GM19043 (cell line): ENCODE data around the gene GLCCI1.
"Not testable (repeated sequence)": the region's sequence is repeated elsewhere in the genome, so short reads cannot be mapped to it uniquely, and the experiment has no call there.

Experiments used
- ATAC-seq: cut with Tn5 transposase; IDR thresholded peaks from one replicate; pipeline ENCODE4 v1.9.1; 2021; ENCODE audit warnings: low read depth; ENCODE audit not compliant: unreplicated experiment

The GLCCI1 gene

GRCh38 chr7:8085420-8085819, 116.8 kb downstream of the GLCCI1 start:
- no peak for ATAC-seq

- no peak for ATAC-seq
Observed at GRCh38 chr7:8086239-8086638, 117.6 kb downstream of the GLCCI1 start.

GRCh38 chr7:8089036-8089780, 120.6 kb downstream of the GLCCI1 start:
- no peak for ATAC-seq

DNA sequence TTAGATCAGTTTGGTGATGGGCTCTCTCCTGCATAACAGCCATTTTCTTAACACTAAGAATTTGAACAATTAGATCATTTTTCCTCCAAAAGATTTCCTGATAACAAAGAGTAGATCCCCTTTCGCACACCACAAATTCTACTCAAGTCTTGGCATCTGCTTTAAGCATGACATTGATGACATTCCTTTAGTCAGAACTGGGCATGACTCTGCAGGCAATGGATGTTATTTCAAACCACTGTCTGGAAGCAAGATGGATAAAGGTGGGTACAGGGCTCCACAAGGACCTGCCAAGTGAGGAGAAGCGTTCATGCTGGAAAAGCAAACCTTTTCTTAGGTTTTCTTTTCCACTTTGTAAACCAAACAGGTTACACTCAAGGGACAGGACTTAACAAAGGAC, 123.5 kb downstream of the GLCCI1 start:
- ATAC-seq = no peak

GRCh38 chr7:8094164-8095140, 125.9 kb downstream of the GLCCI1 start:
- no peak for ATAC-seq

- ATAC-seq = not testable (repeated sequence)
Observed at GRCh38 chr7:8101292-8101691, 132.7 kb downstream of the GLCCI1 start.

GRCh38 chr7:8103282-8103681, 134.7 kb downstream of the GLCCI1 start:
- no peak for ATAC-seq

- no peak for ATAC-seq
Observed at GRCh38 chr7:8105449-8106095, 137.0 kb downstream of the GLCCI1 start.

- no peak for ATAC-seq
Observed at GRCh38 chr7:8109196-8110022, 140.8 kb downstream of the GLCCI1 start.

DNA sequence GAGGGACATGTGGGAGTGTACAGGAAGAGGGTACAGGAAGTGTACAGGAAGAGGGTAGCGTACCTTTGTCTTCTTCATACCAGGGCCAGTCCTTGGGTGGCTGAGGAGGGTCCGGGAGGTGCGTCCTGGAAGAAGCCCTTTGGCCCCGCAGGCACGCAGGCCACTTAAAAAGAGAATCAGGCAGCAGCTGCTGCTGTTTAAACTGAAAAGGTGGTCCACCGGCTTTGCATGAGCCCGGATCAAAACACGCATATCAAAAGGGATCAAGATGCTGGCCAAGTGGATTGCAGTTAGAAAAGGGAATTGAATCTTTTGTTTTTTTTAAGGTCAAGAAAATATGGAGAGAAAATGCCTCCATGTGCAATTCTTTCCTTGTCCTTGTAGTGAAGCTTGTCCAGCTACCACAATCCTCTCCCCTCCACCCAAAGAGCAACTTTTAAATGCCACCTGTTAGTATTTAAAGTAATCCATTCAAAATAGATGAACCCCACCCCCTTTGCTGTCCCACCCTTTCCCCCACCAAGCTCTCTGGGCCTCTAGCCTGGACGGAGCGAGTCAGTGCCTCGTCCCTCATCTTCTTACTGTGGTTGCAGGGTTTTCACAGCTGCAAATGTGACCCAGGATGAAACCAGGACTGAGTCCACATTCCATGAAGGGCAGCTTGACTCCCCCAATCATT, 142.8 kb downstream of the GLCCI1 start:
- ATAC-seq = no peak

DNA sequence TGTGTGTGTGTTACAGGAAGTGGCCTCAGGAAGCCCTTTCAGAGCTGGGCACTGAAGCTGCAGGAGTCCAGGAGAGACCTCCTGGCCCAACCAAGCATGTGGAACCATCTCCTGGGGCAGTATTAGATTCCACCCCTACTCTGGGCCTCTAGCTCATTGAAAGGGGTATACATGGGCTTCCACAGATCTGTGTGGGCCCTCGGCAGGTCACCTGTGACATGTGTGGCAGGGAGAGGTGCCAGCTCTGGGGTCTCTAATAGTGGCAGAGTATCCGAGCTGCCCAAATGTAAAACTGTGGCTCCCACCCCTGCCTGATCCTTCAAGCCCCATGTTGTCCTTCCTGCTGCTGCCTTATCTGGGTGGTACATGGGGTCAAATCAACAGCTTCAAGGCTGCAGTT, 144.1 kb downstream of the GLCCI1 start:
- no peak for ATAC-seq

- no peak for ATAC-seq
Observed at GRCh38 chr7:8113184-8113583, 144.6 kb downstream of the GLCCI1 start.

DNA sequence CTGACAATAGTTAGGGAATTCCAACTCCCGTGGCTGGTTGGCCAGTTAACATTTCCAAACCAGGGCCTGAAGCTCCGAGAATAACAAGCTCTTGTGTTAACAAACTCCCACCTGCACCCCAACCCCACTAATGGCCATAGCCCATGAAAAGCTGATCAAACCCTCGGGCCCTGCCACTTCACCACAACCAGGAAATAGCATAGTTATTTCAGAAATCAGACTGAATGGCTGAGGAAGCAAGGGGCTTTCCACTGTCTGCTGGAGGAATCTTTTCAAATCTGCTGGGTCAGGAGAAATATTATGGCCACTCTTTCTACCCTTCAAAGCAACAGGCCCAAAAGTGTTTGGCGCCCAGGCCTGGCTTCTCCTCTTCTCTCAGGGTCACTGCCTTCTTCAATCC, 145.6 kb downstream of the GLCCI1 start:
- no peak for ATAC-seq

GRCh38 chr7:8115547-8116402, 147.2 kb downstream of the GLCCI1 start:
- peak; percentile 87 for ATAC-seq

GRCh38 chr7:8117195-8117594, 148.6 kb downstream of the GLCCI1 start:
- ATAC-seq = no peak

DNA sequence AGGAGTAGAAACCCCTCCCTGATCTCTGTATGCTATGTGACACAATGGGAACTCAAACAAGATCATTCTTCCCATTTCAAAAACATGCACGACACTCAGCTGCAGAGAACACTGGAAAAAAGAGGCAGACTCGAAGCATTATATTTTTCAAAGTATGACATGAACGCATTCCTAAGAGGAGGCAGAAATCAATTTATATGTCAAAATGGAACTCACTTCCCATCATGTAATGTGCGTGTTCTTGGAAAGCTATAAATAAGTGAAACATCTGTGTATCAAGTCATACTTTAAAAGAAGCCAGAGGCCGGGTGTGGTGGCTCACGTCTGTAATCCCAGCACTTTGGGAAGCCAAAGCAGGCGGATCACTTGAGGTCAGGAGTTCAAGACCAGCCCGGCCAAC, 150.7 kb downstream of the GLCCI1 start:
- no peak for ATAC-seq

DNA sequence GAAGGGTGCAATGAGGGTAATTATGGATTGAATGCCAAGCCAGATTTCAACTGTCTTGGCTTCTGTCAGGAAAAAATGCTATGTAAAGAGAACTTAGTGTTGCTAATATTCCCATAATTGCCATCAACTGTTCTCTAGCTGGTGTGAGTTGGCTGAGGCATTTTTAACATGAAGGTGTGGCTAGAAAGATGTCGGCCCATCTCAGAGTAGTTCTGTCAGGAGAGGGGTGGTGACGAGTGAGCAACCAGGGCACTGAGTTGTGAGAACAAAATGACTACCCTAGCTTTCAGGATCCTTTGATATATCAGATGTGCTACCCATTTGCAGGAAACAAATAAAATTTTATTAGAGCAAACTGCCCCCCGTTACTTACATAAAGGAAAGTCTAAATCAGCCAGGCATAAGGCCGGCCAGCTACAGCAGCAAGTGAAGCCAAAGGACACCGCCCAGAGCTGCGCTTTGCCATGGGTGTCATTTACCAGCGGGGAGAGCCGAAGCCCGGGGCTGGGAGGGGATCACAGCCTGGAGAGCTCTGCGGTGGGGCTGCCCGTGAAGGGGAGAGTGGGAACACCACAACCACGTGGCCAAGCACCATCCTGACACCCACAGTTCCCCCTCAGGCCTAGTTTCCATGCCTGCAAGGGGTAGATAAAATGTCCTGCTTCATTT, 151.9 kb downstream of the GLCCI1 start:
- no peak for ATAC-seq

DNA sequence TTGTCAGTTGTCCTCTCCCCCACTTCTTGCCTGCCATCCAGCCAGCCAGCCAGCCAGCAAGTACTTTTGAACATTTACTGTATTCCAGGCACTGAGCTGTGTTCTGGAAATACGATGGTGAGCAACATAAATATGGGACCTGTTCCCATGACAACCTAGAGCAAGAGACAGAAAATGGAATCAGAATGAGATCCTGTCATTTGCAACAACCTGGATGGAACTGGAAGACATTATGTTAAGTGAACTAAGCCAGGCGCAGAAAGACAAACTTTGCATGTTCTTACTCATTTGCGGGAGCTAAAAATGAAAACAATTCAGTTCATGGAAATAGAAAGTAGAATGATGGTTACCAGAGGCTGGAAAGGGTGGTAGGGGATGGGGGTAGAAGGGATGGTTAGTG, 152.6 kb downstream of the GLCCI1 start:
- no peak for ATAC-seq
